ENCODE results near the gene MAPKAPK2.

MAPKAPK2 gene

DNA sequence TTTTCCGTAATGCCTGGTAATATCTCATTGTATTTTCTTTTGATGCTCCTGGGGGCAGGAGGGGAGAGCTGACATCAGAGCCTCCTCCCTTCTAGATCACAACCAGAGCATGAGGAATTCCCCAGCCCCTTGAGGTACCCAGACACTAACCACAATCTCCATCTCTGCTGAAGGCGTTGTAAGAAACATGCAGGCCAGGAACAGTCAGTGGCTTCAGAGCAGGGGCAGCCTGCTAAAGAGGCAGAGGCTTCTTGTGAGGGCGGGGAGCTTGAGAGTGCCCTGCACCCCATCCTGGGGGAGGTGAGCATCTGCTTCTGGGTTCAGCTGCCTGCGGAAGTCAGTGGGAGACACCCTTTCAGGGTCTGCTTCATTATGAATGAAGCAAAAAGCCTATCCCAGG, 19.0 kb downstream of the MAPKAPK2 start:
- Histone ChIP-seq H4K5ac (ENCODE audit: low read length) (no peak overlapping the region), H3K27ac (ENCODE audit: low read depth, low read length) (no peak overlapping the region)
- no CpG with 5 or more reads among the region's 4 CpGs for WGBS (ENCODE audit: extremely low coverage, insufficient coverage, low lambda C conversion rate)

GRCh38 chr1:206704226-206704625, 19.5 kb downstream of the MAPKAPK2 start:
- Histone ChIP-seq H3K56ac (ENCODE audit: low read length) (no peak overlapping the region), H3K4ac (ENCODE audit: low read depth, low read length) (no peak overlapping the region), H4K8ac (ENCODE audit: low read depth, low read length) (no peak overlapping the region), H3K18ac (ENCODE audit: low read length) (no peak overlapping the region), H3K4me3 (ENCODE audit: low read length) (no peak overlapping the region), H3K79me1 (ENCODE audit: low read length) (peaks cover 37% of the 10 kb centered on the region), H3K79me2 (ENCODE audit: control insufficient read depth, insufficient read depth, low read length) (peaks cover 38% of the 10 kb centered on the region), H3K23ac (ENCODE audit: low read length) (no peak overlapping the region), H3K9ac (ENCODE audit: low read length) (no peak overlapping the region), H3K27me3 (ENCODE audit: insufficient read depth, low read length, poor library complexity) (no peaks in the 10 kb centered on the region), H3K4me2 (ENCODE audit: low read length) (no peak overlapping the region), H2AK5ac (ENCODE audit: low read length) (no peak overlapping the region), H3K4me1 (ENCODE audit: control insufficient read depth, low read depth, low read length) (peaks cover 14% of the 10 kb centered on the region), H4K5ac (ENCODE audit: low read length) (no peak overlapping the region), H2BK5ac (ENCODE audit: low read length) (no peak overlapping the region), H3K27ac (ENCODE audit: low read depth, low read length) (no peak overlapping the region), H3K36me3 (ENCODE audit: control insufficient read depth, insufficient read depth, low read length) (no peaks in the 10 kb centered on the region), H2BK15ac (replicated peaks; ENCODE audit: low read depth) (no peak overlapping the region), H2BK120ac (ENCODE audit: low read depth, low read length) (no peak overlapping the region)
- WGBS (ENCODE audit: extremely low coverage, insufficient coverage, low lambda C conversion rate) = no CpG with 5 or more reads among the region's 9 CpGs
- DNase-seq = no peak

More for the DNA sequence above, 19.0 kb downstream of the MAPKAPK2 start:
- Histone ChIP-seq H3K23ac (ENCODE audit: low read length) (no peak overlapping the region), H3K56ac (ENCODE audit: low read length) (no peak overlapping the region), H2BK120ac (ENCODE audit: low read depth, low read length) (no peak overlapping the region), H2AK5ac (ENCODE audit: low read length) (no peak overlapping the region), H3K36me3 (ENCODE audit: control insufficient read depth, insufficient read depth, low read length) (no peaks in the 10 kb centered on the region), H3K4me1 (ENCODE audit: control insufficient read depth, low read depth, low read length) (peaks cover 9% of the 10 kb centered on the region), H3K79me1 (ENCODE audit: low read length) (peaks cover 35% of the 10 kb centered on the region), H4K8ac (ENCODE audit: low read depth, low read length) (no peak overlapping the region), H3K18ac (ENCODE audit: low read length) (no peak overlapping the region), H2BK5ac (ENCODE audit: low read length) (no peak overlapping the region), H3K9ac (ENCODE audit: low read length) (no peak overlapping the region), H3K4ac (ENCODE audit: low read depth, low read length) (no peak overlapping the region), H3K4me2 (ENCODE audit: low read length) (no peak overlapping the region), H2BK15ac (replicated peaks; ENCODE audit: low read depth) (no peak overlapping the region), H3K79me2 (ENCODE audit: control insufficient read depth, insufficient read depth, low read length) (peaks cover 34% of the 10 kb centered on the region), H3K4me3 (ENCODE audit: low read length) (no peak overlapping the region), H3K27me3 (ENCODE audit: insufficient read depth, low read length, poor library complexity) (no peaks in the 10 kb centered on the region)
- DNase-seq = no peak

DNA sequence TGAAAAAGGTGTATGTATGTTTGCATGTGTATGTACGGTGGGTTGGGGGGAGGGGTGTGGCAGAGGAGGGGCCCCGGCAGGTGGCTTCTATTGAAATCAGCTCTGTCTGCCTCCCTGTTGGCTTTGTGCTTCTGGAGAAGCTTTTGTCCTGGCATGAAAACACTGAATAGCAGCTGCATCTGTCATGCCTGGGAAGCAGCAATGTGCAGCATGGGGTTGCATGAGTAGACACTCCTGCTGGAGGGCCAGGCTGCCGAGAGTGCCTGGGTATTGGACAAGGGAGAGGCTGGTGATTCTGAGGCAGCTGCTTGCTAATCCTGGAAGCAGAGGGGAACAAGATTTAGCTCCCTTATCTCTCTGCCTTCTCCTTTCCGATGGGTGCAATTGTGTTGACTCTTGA, 20.5 kb downstream of the MAPKAPK2 start:
- H4K8ac ChIP-seq (ENCODE audit: low read depth, low read length) = no peak overlapping the region
- WGBS (ENCODE audit: extremely low coverage, insufficient coverage, low lambda C conversion rate) = no CpG with 5 or more reads among the region's 4 CpGs
- H3K56ac ChIP-seq (ENCODE audit: low read length) = no peak overlapping the region
- H3K4me1 ChIP-seq (ENCODE audit: control insufficient read depth, low read depth, low read length) = peaks cover 21% of the 10 kb centered on the region
- no peak overlapping the region for H2BK15ac ChIP-seq (replicated peaks; ENCODE audit: low read depth)
- no peak for DNase-seq
- no peaks in the 10 kb centered on the region for H3K36me3 ChIP-seq (ENCODE audit: control insufficient read depth, insufficient read depth, low read length)
- H3K27ac ChIP-seq (ENCODE audit: low read depth, low read length) = no peak overlapping the region
- H3K79me1 ChIP-seq (ENCODE audit: low read length) = peaks cover 36% of the 10 kb centered on the region
- H3K4me2 ChIP-seq (ENCODE audit: low read length) = no peak overlapping the region
- no peak overlapping the region for H2BK5ac ChIP-seq (ENCODE audit: low read length)
- H4K5ac ChIP-seq (ENCODE audit: low read length) = no peak overlapping the region
- peaks cover 36% of the 10 kb centered on the region for H3K79me2 ChIP-seq (ENCODE audit: control insufficient read depth, insufficient read depth, low read length)
- H3K9ac ChIP-seq (ENCODE audit: low read length) = no peak overlapping the region
- no peak overlapping the region for H3K18ac ChIP-seq (ENCODE audit: low read length)
- H2AK5ac ChIP-seq (ENCODE audit: low read length) = no peak overlapping the region
- no peaks in the 10 kb centered on the region for H3K27me3 ChIP-seq (ENCODE audit: insufficient read depth, low read length, poor library complexity)
- no peak overlapping the region for H3K4ac ChIP-seq (ENCODE audit: low read depth, low read length)
- no peak overlapping the region for H2BK120ac ChIP-seq (ENCODE audit: low read depth, low read length)
- H3K4me3 ChIP-seq (ENCODE audit: low read length) = no peak overlapping the region
- H3K23ac ChIP-seq (ENCODE audit: low read length) = no peak overlapping the region

- Histone ChIP-seq H4K5ac (ENCODE audit: low read length) (no peak overlapping the region), H3K56ac (ENCODE audit: low read length) (no peak overlapping the region), H2BK120ac (ENCODE audit: low read depth, low read length) (no peak overlapping the region), H2AK5ac (ENCODE audit: low read length) (no peak overlapping the region), H3K27ac (ENCODE audit: low read depth, low read length) (no peak overlapping the region), H4K8ac (ENCODE audit: low read depth, low read length) (no peak overlapping the region), H3K4ac (ENCODE audit: low read depth, low read length) (no peak overlapping the region), H3K23ac (ENCODE audit: low read length) (no peak overlapping the region), H3K27me3 (ENCODE audit: insufficient read depth, low read length, poor library complexity) (no peaks in the 10 kb centered on the region), H3K36me3 (ENCODE audit: control insufficient read depth, insufficient read depth, low read length) (no peaks in the 10 kb centered on the region), H3K18ac (ENCODE audit: low read length) (no peak overlapping the region), H2BK5ac (ENCODE audit: low read length) (no peak overlapping the region), H3K4me2 (ENCODE audit: low read length) (no peak overlapping the region), H3K4me3 (ENCODE audit: low read length) (no peak overlapping the region), H3K9ac (ENCODE audit: low read length) (no peak overlapping the region), H2BK15ac (replicated peaks; ENCODE audit: low read depth) (no peak overlapping the region), H3K79me1 (ENCODE audit: low read length) (peaks cover 33% of the 10 kb centered on the region), H3K4me1 (ENCODE audit: control insufficient read depth, low read depth, low read length) (peaks cover 22% of the 10 kb centered on the region), H3K79me2 (ENCODE audit: control insufficient read depth, insufficient read depth, low read length) (peaks cover 34% of the 10 kb centered on the region)
- WGBS (ENCODE audit: extremely low coverage, insufficient coverage, low lambda C conversion rate) = 100% methylated on average over 1 of the region's 8 CpGs
- DNase-seq = no peak
These were observed 21.1 kb downstream of the MAPKAPK2 start for GRCh38 chr1:206705726-206706297.

- Histone ChIP-seq H3K9ac (ENCODE audit: low read length) (no peak overlapping the region), H3K23ac (ENCODE audit: low read length) (no peak overlapping the region), H3K4me3 (ENCODE audit: low read length) (no peak overlapping the region), H4K8ac (ENCODE audit: low read depth, low read length) (no peak overlapping the region), H2AK5ac (ENCODE audit: low read length) (no peak overlapping the region), H3K27ac (ENCODE audit: low read depth, low read length) (no peak overlapping the region), H3K56ac (ENCODE audit: low read length) (no peak overlapping the region), H3K79me1 (ENCODE audit: low read length) (peaks cover 35% of the 10 kb centered on the region), H2BK15ac (replicated peaks; ENCODE audit: low read depth) (no peak overlapping the region), H3K79me2 (ENCODE audit: control insufficient read depth, insufficient read depth, low read length) (peaks cover 34% of the 10 kb centered on the region), H3K4me1 (ENCODE audit: control insufficient read depth, low read depth, low read length) (peaks cover 22% of the 10 kb centered on the region), H4K5ac (ENCODE audit: low read length) (no peak overlapping the region), H3K27me3 (ENCODE audit: insufficient read depth, low read length, poor library complexity) (no peaks in the 10 kb centered on the region), H3K4ac (ENCODE audit: low read depth, low read length) (no peak overlapping the region), H3K18ac (ENCODE audit: low read length) (no peak overlapping the region), H2BK120ac (ENCODE audit: low read depth, low read length) (no peak overlapping the region), H3K4me2 (ENCODE audit: low read length) (no peak overlapping the region), H2BK5ac (ENCODE audit: low read length) (no peak overlapping the region), H3K36me3 (ENCODE audit: control insufficient read depth, insufficient read depth, low read length) (no peaks in the 10 kb centered on the region)
- peak; percentile 50 for DNase-seq
- no CpG with 5 or more reads among the region's 11 CpGs for WGBS (ENCODE audit: extremely low coverage, insufficient coverage, low lambda C conversion rate)
These were observed 21.6 kb downstream of the MAPKAPK2 start for GRCh38 chr1:206706298-206706791.

- no peak overlapping the region for H3K18ac ChIP-seq (ENCODE audit: low read length)
- no peak for DNase-seq
- H3K4me2 ChIP-seq (ENCODE audit: low read length) = no peak overlapping the region
- no peak overlapping the region for H3K56ac ChIP-seq (ENCODE audit: low read length)
- H3K79me1 ChIP-seq (ENCODE audit: low read length) = peaks cover 35% of the 10 kb centered on the region
- no peak overlapping the region for H3K4me3 ChIP-seq (ENCODE audit: low read length)
- H3K9ac ChIP-seq (ENCODE audit: low read length) = no peak overlapping the region
- H4K5ac ChIP-seq (ENCODE audit: low read length) = no peak overlapping the region
- WGBS (ENCODE audit: extremely low coverage, insufficient coverage, low lambda C conversion rate) = no CpG with 5 or more reads among the region's 8 CpGs
- H2BK120ac ChIP-seq (ENCODE audit: low read depth, low read length) = no peak overlapping the region
- no peak overlapping the region for H3K4ac ChIP-seq (ENCODE audit: low read depth, low read length)
- no peaks in the 10 kb centered on the region for H3K27me3 ChIP-seq (ENCODE audit: insufficient read depth, low read length, poor library complexity)
- H2AK5ac ChIP-seq (ENCODE audit: low read length) = no peak overlapping the region
- H4K8ac ChIP-seq (ENCODE audit: low read depth, low read length) = no peak overlapping the region
- H3K79me2 ChIP-seq (ENCODE audit: control insufficient read depth, insufficient read depth, low read length) = peaks cover 34% of the 10 kb centered on the region
- no peak overlapping the region for H2BK15ac ChIP-seq (replicated peaks; ENCODE audit: low read depth)
- peaks cover 22% of the 10 kb centered on the region for H3K4me1 ChIP-seq (ENCODE audit: control insufficient read depth, low read depth, low read length)
- no peaks in the 10 kb centered on the region for H3K36me3 ChIP-seq (ENCODE audit: control insufficient read depth, insufficient read depth, low read length)
- H3K23ac ChIP-seq (ENCODE audit: low read length) = no peak overlapping the region
- no peak overlapping the region for H2BK5ac ChIP-seq (ENCODE audit: low read length)
- H3K27ac ChIP-seq (ENCODE audit: low read depth, low read length) = no peak overlapping the region
These were observed 22.2 kb downstream of the MAPKAPK2 start for GRCh38 chr1:206706806-206707366.

Data from mesendoderm (in vitro differentiated cells).